PC-9 (cell line): Measurements from ENCODE around the gene ANKRD10. TPM values are rescaled to one million over a fixed set of nuclear protein-coding genes. Genes with fewer than 3 reads are reported as not detected.

Experiments used
- BruUV-seq: library from RNA; stranded (reverse); fragments of 400-500 nt; replicated peaks from 2 replicates; lab custom pipeline; 2021; lab: Mats Ljungman, UMichigan
- CTCF ChIA-PET: fragments of 300-600 bp; sonication (Branson Sonifier 250); formaldehyde crosslinking; loops from one replicate; lab custom pipeline; 2022; ENCODE audit warnings: antibody characterized with exemption; lab: Charles Lee
- POLR2A ChIA-PET: fragments of 300-600 bp; sonication (Branson Sonifier 250); formaldehyde crosslinking; loops from one replicate; lab custom pipeline; 2022; ENCODE audit warnings: antibody characterized with exemption; ENCODE audit not compliant: unreplicated experiment; lab: Charles Lee
- DNase-seq, 2 experiments: peaks; one replicate each; pipeline versions ENCODE4 v3.0.0 to v3.0.0-alpha.2; 2015 to 2022; ENCODE audit warnings: mixed read lengths in 1 of 2
- H2AFZ ChIP-seq: fragments of 200-600 bp; sonication (generic); 2 replicates; pipeline ENCODE4 v1.8.1; 2017; ENCODE audit warnings: antibody characterized with exemption
- H3F3A ChIP-seq: fragments of 200-600 bp; sonication (generic); 2 replicates; pipeline ENCODE4 v1.8.1; 2017; ENCODE audit warnings: antibody characterized with exemption, mild to moderate bottlenecking, low read depth; ENCODE audit not compliant: insufficient read depth
- H3K27ac ChIP-seq: fragments of 200-600 bp; sonication (generic); 2 replicates; pipeline ENCODE4 v1.6.1; 2016; ENCODE audit warnings: mixed run types
- H3K27me3 ChIP-seq: fragments of 200-600 bp; sonication (generic); 2 replicates; pipeline ENCODE4 v1.6.1; 2016; ENCODE audit warnings: low read depth, mixed run types; ENCODE audit not compliant: insufficient read depth
- H3K36me3 ChIP-seq: fragments of 200-600 bp; sonication (generic); 2 replicates; pipeline ENCODE4 v1.6.1; 2016; ENCODE audit warnings: low read depth, mixed run types
- H3K4me1 ChIP-seq: fragments of 200-600 bp; sonication (generic); replicated peaks from 2 replicates; pipeline ENCODE4 v1.6.1; 2016; ENCODE audit warnings: mixed run types; ENCODE audit not compliant: insufficient read depth
- H3K4me2 ChIP-seq: fragments of 200-600 bp; sonication (generic); 2 replicates; pipeline ENCODE4 v1.6.1; 2017; ENCODE audit warnings: mixed run types
- H3K4me3 ChIP-seq: fragments of 200-600 bp; sonication (generic); 2 replicates; pipeline ENCODE4 v1.6.1; 2016; ENCODE audit warnings: mixed run types
- H3K79me2 ChIP-seq: fragments of 200-600 bp; sonication (generic); 2 replicates; pipeline ENCODE4 v1.6.1; 2017; ENCODE audit warnings: low read depth, mixed run types
- H3K9me2 ChIP-seq: fragments of 200-600 bp; sonication (generic); 2 replicates; pipeline ENCODE4 v1.8.1; 2017; ENCODE audit warnings: mild to moderate bottlenecking; ENCODE audit not compliant: insufficient read depth
- H3K9me3 ChIP-seq: fragments of 200-600 bp; sonication (generic); 2 replicates; pipeline ENCODE4 v1.8.1; 2016; ENCODE audit warnings: low read depth; ENCODE audit not compliant: insufficient read depth
- H4K20me1 ChIP-seq: fragments of 200-600 bp; sonication (generic); 2 replicates; pipeline ENCODE4 v1.8.1; 2017; ENCODE audit not compliant: insufficient read depth
- EZH2 ChIP-seq: fragments of 200-600 bp; sonication (generic); IDR thresholded peaks from 2 replicates; pipeline ENCODE4 v1.8.0; 2017; ENCODE audit warnings: antibody characterized with exemption, low read depth
- intact Hi-C: fragments of 100-400 bp; cut with micrococcal nuclease; formaldehyde crosslinking; loops from one replicate; pipeline ENCODE4 v1.10.0; 2022; ENCODE audit not compliant: unreplicated experiment
- total RNA-seq: library from RNA; stranded (reverse); gene quantifications from 2 replicates; pipeline ENCODE4 v1.2.3, GENCODE V29; 2021
- TF ChIP-seq, protein P1 (sequence below): fragments of 200-600 bp; sonication (generic); conservative IDR thresholded peaks from 2 replicates; pipeline ENCODE4 v1.6.1; 2017; ENCODE audit warnings: mixed run types, antibody characterized with exemption, mild to moderate bottlenecking, moderate library complexity

The ANKRD10 gene
- total RNA-seq, 1 experiment from 2014 or later = 155 TPM

DNA sequence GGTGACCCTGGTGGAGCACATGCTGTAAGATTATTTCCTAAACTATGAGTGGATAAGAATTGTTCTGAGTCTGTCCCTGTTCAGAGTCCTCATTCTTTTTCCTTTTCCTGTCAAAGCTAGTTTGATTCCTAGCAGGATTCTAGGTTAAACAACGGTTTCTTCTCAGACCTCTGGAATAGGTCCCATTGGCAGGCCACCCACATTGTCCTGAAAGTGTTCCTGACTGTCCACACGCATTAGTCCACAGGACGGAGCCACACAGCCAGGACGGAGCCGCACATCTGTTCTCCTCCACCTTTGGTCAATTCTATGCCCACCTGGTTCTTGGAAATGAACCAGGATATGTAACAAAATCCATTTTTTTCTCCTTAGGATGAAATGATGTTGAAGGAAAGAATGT, 46.1 kb downstream of the ANKRD10 start:
- intact Hi-C loops = no loop called here
- Histone ChIP-seq H3K4me2 (peak overlapping the region; percentile 75), H3K79me2 (peaks cover 16% of the 10 kb centered on the region), H2AFZ (no peak overlapping the region), H3K4me1 (peaks cover 20% of the 10 kb centered on the region), H3K4me3 (peak overlapping the region; percentile 65), H3K36me3 (no peaks in the 10 kb centered on the region), H4K20me1 (no peaks in the 10 kb centered on the region), H3F3A (0 out of 2 replicates have a peak, but pooled peaks cover 9% of the 10 kb centered on the region), H3K27ac (peak overlapping the region; percentile 97), H3K9me2 (no peaks in the 10 kb centered on the region), H3K9me3 (no peaks in the 10 kb centered on the region), H3K27me3 (no peaks in the 10 kb centered on the region)
- POLR2A ChIA-PET = interaction anchor here (0.5 to 0.9 kb wide), 3 partner anchors 13 to 425 kb away, joined by 3 to 4 read pairs (median 3); no protein-coding TSS in a partner anchor
- no TSS peak for BruUV-seq
- no peak for TF ChIP-seq EZH2
- TF ChIP-seq, protein P1, sequence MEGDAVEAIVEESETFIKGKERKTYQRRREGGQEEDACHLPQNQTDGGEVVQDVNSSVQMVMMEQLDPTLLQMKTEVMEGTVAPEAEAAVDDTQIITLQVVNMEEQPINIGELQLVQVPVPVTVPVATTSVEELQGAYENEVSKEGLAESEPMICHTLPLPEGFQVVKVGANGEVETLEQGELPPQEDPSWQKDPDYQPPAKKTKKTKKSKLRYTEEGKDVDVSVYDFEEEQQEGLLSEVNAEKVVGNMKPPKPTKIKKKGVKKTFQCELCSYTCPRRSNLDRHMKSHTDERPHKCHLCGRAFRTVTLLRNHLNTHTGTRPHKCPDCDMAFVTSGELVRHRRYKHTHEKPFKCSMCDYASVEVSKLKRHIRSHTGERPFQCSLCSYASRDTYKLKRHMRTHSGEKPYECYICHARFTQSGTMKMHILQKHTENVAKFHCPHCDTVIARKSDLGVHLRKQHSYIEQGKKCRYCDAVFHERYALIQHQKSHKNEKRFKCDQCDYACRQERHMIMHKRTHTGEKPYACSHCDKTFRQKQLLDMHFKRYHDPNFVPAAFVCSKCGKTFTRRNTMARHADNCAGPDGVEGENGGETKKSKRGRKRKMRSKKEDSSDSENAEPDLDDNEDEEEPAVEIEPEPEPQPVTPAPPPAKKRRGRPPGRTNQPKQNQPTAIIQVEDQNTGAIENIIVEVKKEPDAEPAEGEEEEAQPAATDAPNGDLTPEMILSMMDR = no peak
- CTCF ChIA-PET = no interaction called here
- DNase-seq = no peak

DNA sequence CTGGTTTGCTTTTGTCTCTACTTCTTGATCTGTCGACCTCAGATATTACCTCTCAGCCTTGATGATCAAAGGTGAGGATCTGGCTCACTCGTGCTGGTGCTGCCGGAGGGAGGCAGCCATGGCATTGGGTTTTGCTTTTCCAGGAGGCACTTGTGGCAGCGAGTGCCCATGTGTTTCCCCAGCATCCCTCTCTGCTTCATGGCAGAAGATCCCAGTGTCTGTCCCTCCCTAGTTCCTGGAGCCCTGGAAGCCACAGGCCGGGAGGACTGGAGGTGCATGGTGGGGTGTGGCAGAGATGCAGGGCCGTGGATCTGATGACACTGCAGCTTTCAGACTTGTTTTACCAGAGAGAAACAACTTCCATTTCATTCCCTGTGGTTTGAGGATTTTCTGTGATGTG, 47.5 kb downstream of the ANKRD10 start:
- Histone ChIP-seq H3K27ac (no peak overlapping the region), H3K4me2 (no peak overlapping the region), H4K20me1 (no peaks in the 10 kb centered on the region), H3K4me1 (peaks cover 20% of the 10 kb centered on the region), H3F3A (0 out of 2 replicates have a peak, but pooled peaks cover 9% of the 10 kb centered on the region), H3K4me3 (no peak overlapping the region), H2AFZ (no peak overlapping the region), H3K36me3 (no peaks in the 10 kb centered on the region), H3K9me3 (no peaks in the 10 kb centered on the region), H3K9me2 (no peaks in the 10 kb centered on the region), H3K27me3 (no peaks in the 10 kb centered on the region), H3K79me2 (peaks cover 16% of the 10 kb centered on the region)
- CTCF ChIA-PET = no interaction called here
- no TSS peak for BruUV-seq
- TF ChIP-seq, protein P1 = no peak
- no peak for TF ChIP-seq EZH2
- POLR2A ChIA-PET = no interaction called here
- no peak for DNase-seq
- intact Hi-C loops = no loop called here

DNA sequence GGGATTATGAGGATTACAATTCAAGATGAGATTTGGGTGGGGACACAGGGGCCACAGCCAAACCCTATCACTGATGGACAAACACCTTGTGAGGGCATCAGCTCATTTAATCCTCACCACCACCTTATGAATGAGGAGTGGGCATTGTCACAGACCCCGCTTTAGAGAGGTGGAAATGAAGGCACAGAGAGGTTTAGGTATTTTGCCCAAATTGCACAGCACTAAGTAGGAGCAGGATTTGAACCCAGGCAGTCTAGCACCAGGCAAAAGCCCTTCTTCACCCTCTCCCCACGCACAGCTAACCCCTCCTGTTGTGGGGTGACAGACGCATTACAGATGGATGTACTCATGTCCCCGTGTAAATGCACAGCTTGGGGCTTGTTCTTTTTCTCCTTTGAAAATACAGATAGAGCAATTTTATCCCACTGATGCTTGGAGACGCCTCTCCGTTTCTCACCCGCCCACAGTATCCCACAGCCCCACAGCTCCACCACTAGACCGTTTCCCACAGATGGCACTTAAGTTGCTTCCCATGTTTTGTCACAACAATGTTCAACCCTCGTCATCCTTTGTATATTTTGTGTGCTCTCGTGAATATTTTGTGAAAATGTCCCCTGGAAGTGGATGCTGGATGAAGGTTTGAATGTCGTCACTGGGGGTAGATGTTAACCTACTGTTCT, 48.2 kb downstream of the ANKRD10 start:
- no peak for DNase-seq
- POLR2A ChIA-PET = no interaction called here

More for the DNA sequence above, 48.2 kb downstream of the ANKRD10 start:
- intact Hi-C loops = no loop called here
- Histone ChIP-seq H3K4me2 (no peak overlapping the region), H2AFZ (no peak overlapping the region), H4K20me1 (no peaks in the 10 kb centered on the region), H3K4me1 (peaks cover 20% of the 10 kb centered on the region), H3K27ac (no peak overlapping the region), H3K36me3 (no peaks in the 10 kb centered on the region), H3F3A (0 out of 2 replicates have a peak, but pooled peaks cover 9% of the 10 kb centered on the region), H3K27me3 (no peaks in the 10 kb centered on the region), H3K9me2 (no peaks in the 10 kb centered on the region), H3K9me3 (peaks cover 4% of the 10 kb centered on the region; the same call in 1 of the 2 replicates), H3K4me3 (no peak overlapping the region), H3K79me2 (peaks cover 16% of the 10 kb centered on the region)
- no TSS peak for BruUV-seq
- CTCF ChIA-PET = no interaction called here
- TF ChIP-seq, protein P1 = no peak
- no peak for TF ChIP-seq EZH2
